BE2C (cell line): ENCODE data around the gene PHRF1.

Experiments used
- DNase-seq: peaks from one replicate; pipeline ENCODE4 v3.0.0-alpha.2; 2020
- H3K27me3 ChIP-seq: fragments of 250-450 bp; sonication (Bioruptor Pico); 2 replicates; pipeline ENCODE4 v1.5.1; 2020; ENCODE audit warnings: mild to moderate bottlenecking
- H3K36me3 ChIP-seq: fragments of 250-450 bp; sonication (Bioruptor Pico); 2 replicates; pipeline ENCODE4 v1.5.1; 2020; ENCODE audit warnings: mild to moderate bottlenecking
- H3K4me1 ChIP-seq: fragments of 250-450 bp; sonication (Bioruptor Pico); 2 replicates; pipeline ENCODE4 v1.5.1; 2020
- H3K4me3 ChIP-seq: 2 replicates; pipeline ENCODE4 v1.5.1; 2011; ENCODE audit warnings: low read depth, low read length
- H3K9me3 ChIP-seq: fragments of 250-450 bp; sonication (Bioruptor Pico); 2 replicates; pipeline ENCODE4 v1.5.1; 2020
- TF ChIP-seq, protein P1 (sequence below): IDR thresholded peaks from 2 replicates; pipeline ENCODE4 v1.5.1; 2012; ENCODE audit warnings: mild to moderate bottlenecking, low read depth, low read length

Gene PHRF1

DNA sequence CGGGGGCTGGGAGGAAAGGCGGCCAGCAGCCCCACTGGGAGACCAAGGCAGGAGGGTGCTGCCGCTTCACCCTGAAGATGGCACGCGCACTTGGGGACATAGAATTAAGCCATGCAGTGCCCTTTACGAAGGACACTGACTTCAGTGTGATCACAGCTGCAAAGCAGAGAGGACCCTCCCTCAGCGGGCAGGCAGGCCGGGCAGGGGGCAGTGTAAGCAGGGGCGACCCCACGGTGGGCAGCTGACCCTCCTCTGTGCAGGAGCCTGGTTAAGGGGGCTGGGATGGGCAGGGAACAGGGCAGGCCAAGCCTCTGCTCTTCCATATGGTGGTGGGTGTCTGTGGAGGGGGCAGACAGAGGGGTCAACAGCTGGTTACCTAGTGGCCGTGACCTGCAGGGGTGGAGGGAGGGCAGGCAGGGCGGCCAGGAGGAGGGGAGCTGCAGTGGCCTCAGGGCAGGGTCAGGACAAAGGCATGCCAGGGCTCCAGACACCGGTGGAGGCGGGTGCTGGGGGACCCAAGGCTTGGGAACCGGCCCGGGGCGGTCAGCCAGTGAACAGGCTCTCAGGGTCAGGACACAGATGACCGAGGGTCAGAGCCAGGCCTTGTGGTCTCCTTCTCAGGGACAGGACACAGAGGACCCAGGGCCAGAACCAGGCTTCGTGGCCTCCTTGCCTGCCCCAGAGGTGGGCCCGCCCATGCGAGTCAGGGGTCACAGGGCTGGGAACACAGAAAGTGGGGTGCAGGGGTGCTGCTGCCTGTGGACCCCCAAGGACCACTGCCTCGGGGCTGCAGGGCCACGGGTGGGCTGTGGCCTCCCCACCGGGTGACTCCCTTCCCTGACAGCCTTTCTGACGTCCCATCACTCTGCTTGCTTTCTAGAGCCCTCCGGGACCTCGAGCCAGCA is 22.9 kb upstream of the PHRF1 start:
- H3K27me3 ChIP-seq = peaks cover 24% of the 10 kb centered on the region
- DNase-seq = no peak
- TF ChIP-seq, protein P1, sequence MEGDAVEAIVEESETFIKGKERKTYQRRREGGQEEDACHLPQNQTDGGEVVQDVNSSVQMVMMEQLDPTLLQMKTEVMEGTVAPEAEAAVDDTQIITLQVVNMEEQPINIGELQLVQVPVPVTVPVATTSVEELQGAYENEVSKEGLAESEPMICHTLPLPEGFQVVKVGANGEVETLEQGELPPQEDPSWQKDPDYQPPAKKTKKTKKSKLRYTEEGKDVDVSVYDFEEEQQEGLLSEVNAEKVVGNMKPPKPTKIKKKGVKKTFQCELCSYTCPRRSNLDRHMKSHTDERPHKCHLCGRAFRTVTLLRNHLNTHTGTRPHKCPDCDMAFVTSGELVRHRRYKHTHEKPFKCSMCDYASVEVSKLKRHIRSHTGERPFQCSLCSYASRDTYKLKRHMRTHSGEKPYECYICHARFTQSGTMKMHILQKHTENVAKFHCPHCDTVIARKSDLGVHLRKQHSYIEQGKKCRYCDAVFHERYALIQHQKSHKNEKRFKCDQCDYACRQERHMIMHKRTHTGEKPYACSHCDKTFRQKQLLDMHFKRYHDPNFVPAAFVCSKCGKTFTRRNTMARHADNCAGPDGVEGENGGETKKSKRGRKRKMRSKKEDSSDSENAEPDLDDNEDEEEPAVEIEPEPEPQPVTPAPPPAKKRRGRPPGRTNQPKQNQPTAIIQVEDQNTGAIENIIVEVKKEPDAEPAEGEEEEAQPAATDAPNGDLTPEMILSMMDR = no peak
- H3K9me3 ChIP-seq = no peaks in the 10 kb centered on the region
- H3K4me1 ChIP-seq = no peaks in the 10 kb centered on the region
- no peak overlapping the region for H3K4me3 ChIP-seq
- H3K36me3 ChIP-seq = no peaks in the 10 kb centered on the region

DNA sequence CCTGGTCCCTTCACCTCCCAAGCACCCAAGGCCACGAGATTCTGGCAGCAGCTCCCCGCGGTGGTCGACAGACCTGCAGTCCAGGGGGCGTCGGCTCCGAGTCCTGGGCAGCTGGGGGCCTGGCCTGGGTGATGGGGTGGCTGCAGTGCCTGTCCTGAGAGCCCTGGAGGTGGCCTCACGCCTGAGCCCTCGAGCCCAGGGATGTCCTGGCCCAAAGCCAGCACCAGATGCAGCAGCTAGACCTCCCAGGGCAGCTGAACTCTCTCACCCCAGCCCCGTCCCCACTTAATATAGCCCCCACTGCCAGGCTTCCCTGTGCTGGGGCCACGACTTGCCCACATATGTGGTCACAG is 22.3 kb upstream of the PHRF1 start:
- H3K4me3 ChIP-seq = no peak overlapping the region
- DNase-seq = no peak
- H3K36me3 ChIP-seq = no peaks in the 10 kb centered on the region
- TF ChIP-seq, protein P1 = no peak
- no peaks in the 10 kb centered on the region for H3K4me1 ChIP-seq
- H3K27me3 ChIP-seq = peaks cover 24% of the 10 kb centered on the region
- H3K9me3 ChIP-seq = no peaks in the 10 kb centered on the region

DNA sequence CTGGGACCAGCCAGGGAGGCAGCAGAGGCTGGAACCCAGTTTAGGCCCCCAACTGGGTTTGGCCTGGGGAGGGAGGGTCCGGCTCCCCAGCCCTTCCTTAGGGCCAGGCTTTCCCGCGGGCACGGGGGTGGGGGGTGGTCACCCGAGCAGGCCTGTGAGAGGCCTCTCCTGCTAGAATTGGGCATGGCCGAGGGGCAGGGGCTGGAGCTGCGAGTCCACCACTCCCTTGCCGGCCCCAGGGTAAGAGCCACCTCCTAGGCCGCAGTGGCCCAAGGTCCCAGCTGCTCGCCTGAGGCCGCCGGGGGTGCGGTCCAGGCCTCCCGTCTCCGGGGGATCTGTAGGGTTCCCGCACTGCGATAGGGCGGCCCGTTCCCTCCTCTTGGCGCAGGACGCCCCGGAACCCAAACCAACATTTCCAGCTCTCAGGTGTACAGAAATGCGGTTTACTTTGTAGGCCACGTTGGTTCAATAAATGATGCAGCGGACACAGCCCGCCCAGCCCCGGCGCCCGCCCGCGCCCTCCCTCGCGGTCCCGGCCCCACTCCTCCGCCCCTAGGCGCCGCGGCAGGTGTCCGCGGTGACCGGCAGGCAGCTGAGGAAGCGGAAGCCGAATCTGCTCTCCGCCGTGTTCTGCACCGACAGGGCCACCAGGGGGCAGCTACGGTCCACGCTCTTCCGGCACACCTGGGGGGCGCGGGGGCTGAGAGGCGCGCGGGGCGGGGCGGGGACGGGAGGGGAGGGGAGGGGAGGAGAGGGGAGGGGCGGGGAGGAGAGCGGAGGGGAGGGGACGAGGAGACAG is 21.6 kb upstream of the PHRF1 start:
- Histone ChIP-seq H3K9me3 (no peaks in the 10 kb centered on the region), H3K4me1 (no peaks in the 10 kb centered on the region), H3K27me3 (peaks cover 24% of the 10 kb centered on the region), H3K36me3 (no peaks in the 10 kb centered on the region), H3K4me3 (no peak overlapping the region)
- DNase-seq = peak; percentile 55
- TF ChIP-seq, protein P1 = peak; percentile 33

DNA sequence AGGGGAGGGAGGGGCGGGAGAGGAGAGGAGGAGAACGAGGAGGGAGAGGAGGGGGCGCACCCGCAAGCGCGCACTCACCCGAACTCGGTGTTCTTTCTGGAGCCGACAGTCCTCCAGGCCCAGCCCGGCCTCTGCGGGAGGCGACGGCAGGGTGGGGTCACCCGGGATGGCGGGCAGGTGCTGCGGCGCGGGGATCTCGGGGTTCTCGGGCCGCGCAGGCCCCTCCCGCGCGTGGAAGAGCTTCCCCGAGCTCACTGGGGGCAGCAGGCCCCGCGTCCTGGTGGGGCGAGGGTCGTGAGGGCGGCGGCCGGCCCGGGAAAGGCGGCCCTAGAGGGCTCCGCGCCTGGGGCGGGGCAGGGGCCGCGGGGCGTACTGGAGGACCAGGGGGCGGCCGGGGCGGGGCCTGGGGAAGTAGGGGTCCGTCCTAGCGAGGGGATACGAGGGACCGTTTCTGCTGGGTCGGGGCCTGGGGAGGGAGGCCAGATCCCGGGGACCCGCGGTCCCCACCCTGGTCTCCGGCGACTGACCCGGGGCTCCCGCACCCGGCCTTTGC is 21.0 kb upstream of the PHRF1 start:
- no peaks in the 10 kb centered on the region for H3K9me3 ChIP-seq
- H3K27me3 ChIP-seq = peaks cover 24% of the 10 kb centered on the region
- DNase-seq = no peak
- no peak overlapping the region for H3K4me3 ChIP-seq
- TF ChIP-seq, protein P1 = no peak
- H3K36me3 ChIP-seq = no peaks in the 10 kb centered on the region
- no peaks in the 10 kb centered on the region for H3K4me1 ChIP-seq

DNA sequence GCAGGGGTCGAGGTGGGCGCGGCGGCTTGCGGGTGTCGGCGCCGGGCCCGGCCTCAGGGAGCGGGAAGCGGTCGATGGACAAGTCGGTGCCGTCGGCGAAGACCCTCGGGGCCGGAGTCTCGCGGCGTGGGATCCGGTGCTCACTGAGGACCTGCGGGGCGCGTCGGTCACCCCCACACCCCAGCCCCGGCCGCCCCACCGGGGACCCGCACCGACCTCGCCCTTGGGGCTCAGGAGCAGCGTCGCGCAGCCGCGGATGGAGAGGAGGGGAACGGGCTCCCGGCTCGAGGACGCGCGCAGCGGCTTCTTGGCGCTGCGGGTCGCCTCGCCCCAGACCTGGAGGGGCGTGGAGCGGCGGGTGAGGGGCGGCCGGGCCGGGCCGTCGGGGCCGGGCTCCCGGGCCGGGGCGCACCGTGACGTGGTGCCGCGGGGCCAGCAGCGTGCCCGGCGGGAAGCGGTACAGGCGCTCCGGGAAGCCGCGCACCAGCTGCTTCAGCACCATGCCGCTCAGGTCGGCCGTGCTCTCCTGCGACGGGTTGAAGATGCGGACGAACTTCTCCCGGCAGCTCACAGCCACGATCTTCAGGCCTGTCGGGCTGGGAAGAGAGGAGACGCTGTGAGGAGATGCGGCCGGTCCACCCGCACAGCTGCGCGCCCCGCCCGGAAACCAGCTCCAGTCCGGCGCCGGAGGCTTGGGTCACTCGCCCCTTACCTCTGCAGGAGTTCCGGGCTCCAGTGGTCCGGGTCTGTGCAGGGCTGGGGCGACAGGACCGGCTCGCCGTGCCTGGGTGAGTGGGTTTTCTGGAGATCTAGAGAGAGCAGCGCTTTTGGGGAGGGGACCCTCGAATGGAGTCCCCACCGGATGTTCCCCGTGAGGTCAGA is 20.2 kb upstream of the PHRF1 start:
- Histone ChIP-seq H3K9me3 (no peaks in the 10 kb centered on the region), H3K4me3 (no peak overlapping the region), H3K36me3 (no peaks in the 10 kb centered on the region), H3K4me1 (no peaks in the 10 kb centered on the region), H3K27me3 (peaks cover 24% of the 10 kb centered on the region)
- TF ChIP-seq, protein P1 = no peak
- no peak for DNase-seq
